Ishikawa (cell line): Measurements from ENCODE around the gene CHURC1.

Experiments
- CEBPB ChIP-seq: IDR thresholded peaks from 2 replicates; pipeline ENCODE4 v1.6.1; 2012
- CREB1 ChIP-seq: IDR thresholded peaks from 2 replicates; pipeline ENCODE4 v1.6.1; 2012; ENCODE audit warnings: low read depth
- EGR1 ChIP-seq: IDR thresholded peaks from 2 replicates; pipeline ENCODE4 v1.6.1; 2012
- EP300 ChIP-seq: IDR thresholded peaks from 2 replicates; pipeline ENCODE4 v1.6.1; 2012; ENCODE audit warnings: borderline replicate concordance
- FOXM1 ChIP-seq: IDR thresholded peaks from 2 replicates; pipeline ENCODE4 v1.6.1; 2012; ENCODE audit warnings: low read depth, borderline replicate concordance
- NFIC ChIP-seq: IDR thresholded peaks from 2 replicates; pipeline ENCODE4 v1.6.1; 2012
- RAD21 ChIP-seq: IDR thresholded peaks from 2 replicates; pipeline ENCODE4 v1.6.1; 2012; ENCODE audit warnings: low read depth
- TAF1 ChIP-seq: IDR thresholded peaks from 2 replicates; pipeline ENCODE4 v1.6.1; 2012; ENCODE audit warnings: low read depth, mild to moderate bottlenecking
- TCF12 ChIP-seq: IDR thresholded peaks from 2 replicates; pipeline ENCODE4 v1.6.1; 2012; ENCODE audit warnings: low read depth
- TEAD4 ChIP-seq: IDR thresholded peaks from 2 replicates; pipeline ENCODE4 v1.6.1; 2012
- USF1 ChIP-seq: IDR thresholded peaks from 2 replicates; pipeline ENCODE4 v1.6.1; 2012
- YY1 ChIP-seq: IDR thresholded peaks from 2 replicates; pipeline ENCODE4 v1.6.1; 2012; ENCODE audit warnings: low read depth
- ZBTB7A ChIP-seq: IDR thresholded peaks from 2 replicates; pipeline ENCODE4 v1.6.1; 2012; ENCODE audit warnings: low read depth
- TF ChIP-seq, protein P1 (sequence below): IDR thresholded peaks from 2 replicates; pipeline ENCODE4 v1.6.1; 2012; ENCODE audit warnings: low read depth, mild to moderate bottlenecking
- TF ChIP-seq, protein P2 (sequence below): IDR thresholded peaks from 2 replicates; pipeline ENCODE4 v1.6.1; 2012

Gene CHURC1

GRCh38 chr14:64974563-64974962, 60.3 kb downstream of the CHURC1 start:
- TF ChIP-seq CREB1, result no peak
- no peak for TF ChIP-seq USF1
- TF ChIP-seq TEAD4, result no peak
- no peak for TF ChIP-seq TAF1
- no peak for TF ChIP-seq CEBPB
- TF ChIP-seq EP300, result no peak
- TF ChIP-seq, protein P1, sequence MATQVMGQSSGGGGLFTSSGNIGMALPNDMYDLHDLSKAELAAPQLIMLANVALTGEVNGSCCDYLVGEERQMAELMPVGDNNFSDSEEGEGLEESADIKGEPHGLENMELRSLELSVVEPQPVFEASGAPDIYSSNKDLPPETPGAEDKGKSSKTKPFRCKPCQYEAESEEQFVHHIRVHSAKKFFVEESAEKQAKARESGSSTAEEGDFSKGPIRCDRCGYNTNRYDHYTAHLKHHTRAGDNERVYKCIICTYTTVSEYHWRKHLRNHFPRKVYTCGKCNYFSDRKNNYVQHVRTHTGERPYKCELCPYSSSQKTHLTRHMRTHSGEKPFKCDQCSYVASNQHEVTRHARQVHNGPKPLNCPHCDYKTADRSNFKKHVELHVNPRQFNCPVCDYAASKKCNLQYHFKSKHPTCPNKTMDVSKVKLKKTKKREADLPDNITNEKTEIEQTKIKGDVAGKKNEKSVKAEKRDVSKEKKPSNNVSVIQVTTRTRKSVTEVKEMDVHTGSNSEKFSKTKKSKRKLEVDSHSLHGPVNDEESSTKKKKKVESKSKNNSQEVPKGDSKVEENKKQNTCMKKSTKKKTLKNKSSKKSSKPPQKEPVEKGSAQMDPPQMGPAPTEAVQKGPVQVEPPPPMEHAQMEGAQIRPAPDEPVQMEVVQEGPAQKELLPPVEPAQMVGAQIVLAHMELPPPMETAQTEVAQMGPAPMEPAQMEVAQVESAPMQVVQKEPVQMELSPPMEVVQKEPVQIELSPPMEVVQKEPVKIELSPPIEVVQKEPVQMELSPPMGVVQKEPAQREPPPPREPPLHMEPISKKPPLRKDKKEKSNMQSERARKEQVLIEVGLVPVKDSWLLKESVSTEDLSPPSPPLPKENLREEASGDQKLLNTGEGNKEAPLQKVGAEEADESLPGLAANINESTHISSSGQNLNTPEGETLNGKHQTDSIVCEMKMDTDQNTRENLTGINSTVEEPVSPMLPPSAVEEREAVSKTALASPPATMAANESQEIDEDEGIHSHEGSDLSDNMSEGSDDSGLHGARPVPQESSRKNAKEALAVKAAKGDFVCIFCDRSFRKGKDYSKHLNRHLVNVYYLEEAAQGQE, result no peak
- TF ChIP-seq NFIC, result no peak
- TF ChIP-seq EGR1, result no peak
- TF ChIP-seq, protein P2, sequence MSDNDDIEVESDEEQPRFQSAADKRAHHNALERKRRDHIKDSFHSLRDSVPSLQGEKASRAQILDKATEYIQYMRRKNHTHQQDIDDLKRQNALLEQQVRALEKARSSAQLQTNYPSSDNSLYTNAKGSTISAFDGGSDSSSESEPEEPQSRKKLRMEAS, result no peak
- no peak for TF ChIP-seq TCF12
- TF ChIP-seq ZBTB7A, result no peak
- TF ChIP-seq FOXM1, result no peak
- no peak for TF ChIP-seq RAD21
- TF ChIP-seq YY1, result no peak

- TF ChIP-seq FOXM1 (no peak), RAD21 (no peak), TEAD4 (no peak), NFIC (no peak), USF1 (no peak), TCF12 (no peak), EP300 (no peak), EGR1 (no peak), CEBPB (no peak), CREB1 (no peak), TAF1 (no peak), ZBTB7A (no peak)
- TF ChIP-seq, protein P2, result no peak
- TF ChIP-seq, protein P1, result no peak
These were observed 65.2 kb downstream of the CHURC1 start for GRCh38 chr14:64979336-64980074.

DNA sequence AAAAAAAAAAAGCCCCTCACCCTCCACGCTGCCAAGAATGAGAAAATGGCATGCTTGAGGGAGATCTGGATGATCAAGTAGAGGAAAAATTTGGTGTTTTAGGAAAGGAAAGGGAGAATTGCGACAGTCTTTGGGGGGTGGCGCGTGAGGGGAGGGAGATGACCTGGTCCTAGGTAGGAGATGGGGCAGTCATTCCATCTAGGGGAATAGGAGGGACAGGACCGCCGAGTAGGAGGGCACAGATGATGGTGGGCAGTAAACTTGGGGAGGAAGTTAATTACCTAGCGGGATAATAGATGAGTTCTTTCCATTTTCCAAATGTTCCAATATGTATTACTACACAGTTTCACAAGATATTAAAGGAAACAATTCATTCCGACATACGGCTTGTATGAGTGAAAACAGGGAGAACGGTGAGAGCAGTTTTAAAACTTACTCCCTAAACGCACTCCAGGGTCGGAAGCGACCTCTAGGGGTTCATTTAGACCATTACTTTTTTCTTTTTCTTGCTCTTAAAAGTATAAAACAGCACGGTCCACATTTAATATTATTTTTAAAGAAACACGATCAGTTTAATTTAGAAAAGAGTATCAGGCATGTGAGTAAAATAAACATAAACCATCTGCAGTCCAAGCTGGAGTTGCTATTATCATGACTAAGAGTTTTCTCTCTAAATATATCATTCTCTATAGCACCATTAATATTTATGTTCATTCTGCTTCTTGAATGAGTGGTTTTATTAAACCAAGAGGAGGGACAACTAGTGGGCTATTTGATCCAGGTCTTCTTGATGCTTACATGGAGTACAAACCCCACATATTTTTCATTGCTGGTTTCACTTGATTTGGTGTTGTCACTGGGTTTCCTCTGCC, 69.4 kb downstream of the CHURC1 start:
- TF ChIP-seq CREB1, result no peak
- peak; percentile 84 for TF ChIP-seq RAD21
